H9 (cell line): Measurements from ENCODE around the gene OVOL2. TPM values are rescaled to one million over a fixed set of nuclear protein-coding genes. Genes with fewer than 3 reads are reported as not detected.

ENCODE experiments used
- DNase-seq: peaks from one replicate; pipeline ENCODE4 v3.0.0-alpha.2; 2017
- H2AFZ ChIP-seq: one replicate; pipeline ENCODE4 v1.6.1; 2013; ENCODE audit warnings: mild to moderate bottlenecking, low read length, control low read depth, moderate library complexity
- H2AK5ac ChIP-seq: 2 replicates; pipeline ENCODE4 v1.6.1; 2013; ENCODE audit warnings: low read length, control low read depth, mixed read lengths; ENCODE audit not compliant: insufficient read length
- H2BK120ac ChIP-seq: one replicate; pipeline ENCODE4 v1.6.1; 2013; ENCODE audit warnings: low read depth, mild to moderate bottlenecking, low read length, control low read depth, inconsistent platforms; ENCODE audit not compliant: poor library complexity, severe bottlenecking
- H2BK12ac ChIP-seq: 2 replicates; pipeline ENCODE4 v1.6.1; 2013; ENCODE audit warnings: low read length, control low read depth, mixed read lengths, low read depth; ENCODE audit not compliant: insufficient read length
- H2BK15ac ChIP-seq: 2 replicates; pipeline ENCODE4 v1.6.1; 2013; ENCODE audit warnings: low read depth, low read length, control low read depth
- H2BK20ac ChIP-seq: one replicate; pipeline ENCODE4 v1.6.1; 2013; ENCODE audit warnings: low read depth, mild to moderate bottlenecking, low read length, control low read depth, inconsistent platforms; ENCODE audit not compliant: poor library complexity, severe bottlenecking
- H2BK5ac ChIP-seq: 2 replicates; pipeline ENCODE4 v1.6.1; 2013; ENCODE audit warnings: low read length, control low read depth, mixed read lengths; ENCODE audit not compliant: insufficient read length
- H3K14ac ChIP-seq: 2 replicates; pipeline ENCODE4 v1.6.1; 2013; ENCODE audit warnings: low read length, control low read depth; ENCODE audit not compliant: insufficient read depth
- H3K18ac ChIP-seq: 2 replicates; pipeline ENCODE4 v1.6.1; 2013; ENCODE audit warnings: low read depth, mild to moderate bottlenecking, mixed read lengths, low read length, control low read depth; ENCODE audit not compliant: insufficient read length
- H3K23ac ChIP-seq: 2 replicates; pipeline ENCODE4 v1.6.1; 2013; ENCODE audit warnings: low read length, control low read depth, mixed read lengths, low read depth; ENCODE audit not compliant: insufficient read length
- H3K23me2 ChIP-seq: 2 replicates; pipeline ENCODE4 v1.6.1; 2013; ENCODE audit warnings: low read depth, mild to moderate bottlenecking, mixed read lengths, low read length, control low read depth; ENCODE audit not compliant: insufficient read length, poor library complexity, severe bottlenecking
- H3K27ac ChIP-seq: 2 replicates; pipeline ENCODE4 v1.5.1; 2013; ENCODE audit warnings: low read length, control low read depth, mixed read lengths, low read depth; ENCODE audit not compliant: insufficient read length
- H3K27me3 ChIP-seq: 2 replicates; pipeline ENCODE4 v1.6.1; 2013; ENCODE audit warnings: low read length, control low read depth, inconsistent platforms; ENCODE audit not compliant: insufficient read depth
- H3K4ac ChIP-seq: 2 replicates; pipeline ENCODE4 v1.6.1; 2013; ENCODE audit warnings: low read depth, mild to moderate bottlenecking, control low read depth, inconsistent platforms, low read length, moderate library complexity
- H3K4me1 ChIP-seq: 2 replicates; pipeline ENCODE4 v1.6.1; 2013; ENCODE audit warnings: low read length, control low read depth, inconsistent platforms; ENCODE audit not compliant: insufficient read depth
- H3K4me2 ChIP-seq: 2 replicates; pipeline ENCODE4 v1.6.1; 2013; ENCODE audit warnings: low read length, control low read depth, mixed read lengths; ENCODE audit not compliant: insufficient read length, insufficient read depth
- H3K56ac ChIP-seq: 2 replicates; pipeline ENCODE4 v1.6.1; 2013; ENCODE audit warnings: low read depth, mild to moderate bottlenecking, mixed read lengths, low read length, control low read depth; ENCODE audit not compliant: insufficient read length
- H3K79me1 ChIP-seq: 2 replicates; pipeline ENCODE4 v1.6.1; 2013; ENCODE audit warnings: low read depth, mild to moderate bottlenecking, moderate library complexity, low read length, control low read depth, inconsistent platforms; ENCODE audit not compliant: insufficient read depth, poor library complexity, severe bottlenecking
- H3K79me2 ChIP-seq: 2 replicates; pipeline ENCODE4 v1.6.1; 2013; ENCODE audit warnings: low read length, control low read depth, inconsistent platforms; ENCODE audit not compliant: insufficient read depth
- H3K9ac ChIP-seq: 2 replicates; pipeline ENCODE4 v1.6.1; 2013; ENCODE audit warnings: low read length, control low read depth, mixed read lengths; ENCODE audit not compliant: insufficient read length; ENCODE audit errors: extremely low read depth
- H3K9me3 ChIP-seq: one replicate; pipeline ENCODE4 v1.6.1; 2013; ENCODE audit warnings: low read depth, low read length, inconsistent platforms; ENCODE audit not compliant: control insufficient read depth
- H3T11ph ChIP-seq: one replicate; pipeline ENCODE4 v1.6.1; 2013; ENCODE audit warnings: mild to moderate bottlenecking, low read length, control low read depth, inconsistent platforms
- H4K20me1 ChIP-seq: one replicate; pipeline ENCODE4 v1.6.1; 2013; ENCODE audit not compliant: control insufficient read depth, insufficient read length, insufficient read depth
- H4K5ac ChIP-seq: 2 replicates; pipeline ENCODE4 v1.6.1; 2013; ENCODE audit warnings: low read depth, mild to moderate bottlenecking, mixed read lengths, low read length, control low read depth; ENCODE audit not compliant: insufficient read length
- H4K8ac ChIP-seq: replicated peaks from 2 replicates; pipeline ENCODE4 v1.6.1; 2013; ENCODE audit warnings: low read length, control low read depth, mixed read lengths, low read depth; ENCODE audit not compliant: insufficient read length
- H4K91ac ChIP-seq: 2 replicates; pipeline ENCODE4 v1.6.1; 2013; ENCODE audit warnings: low read depth, mild to moderate bottlenecking, moderate library complexity, mixed read lengths, low read length, control low read depth; ENCODE audit not compliant: insufficient read length
- H3K27ac Mint-ChIP-seq, 3 experiments: 2 replicates in 2 of 3; 3 replicates in 1 of 3; pipeline ENCODE4 v1.8.0; 2020 to 2021; ENCODE audit warnings: mixed read lengths in 3 of 3, mild to moderate bottlenecking in 1 of 3, moderate library complexity in 1 of 3
- H3K27me3 Mint-ChIP-seq: 2 replicates; pipeline ENCODE4 v1.8.0; 2021; ENCODE audit warnings: low read depth, mild to moderate bottlenecking, moderate library complexity, mixed read lengths
- H3K36me3 Mint-ChIP-seq, 3 experiments: 2 replicates in 2 of 3; 3 replicates in 1 of 3; pipeline ENCODE4 v1.8.0; 2020 to 2021; ENCODE audit warnings: low read depth in 3 of 3, mixed read lengths in 3 of 3; ENCODE audit not compliant: insufficient read depth in 1 of 3
- H3K4me1 Mint-ChIP-seq, 2 experiments: 2 replicates each; pipeline ENCODE4 v1.8.0; 2020; ENCODE audit warnings: mixed read lengths in 2 of 2
- H3K4me3 Mint-ChIP-seq, 2 experiments: 2 replicates in 1 of 2; 3 replicates in 1 of 2; pipeline ENCODE4 v1.8.0; 2020 to 2021; ENCODE audit warnings: mild to moderate bottlenecking in 2 of 2, mixed read lengths in 2 of 2, moderate library complexity in 1 of 2
- H3K9me3 Mint-ChIP-seq, 2 experiments: 2 replicates in 1 of 2; 3 replicates in 1 of 2; pipeline ENCODE4 v1.8.0; 2020; ENCODE audit warnings: mild to moderate bottlenecking in 2 of 2, mixed read lengths in 2 of 2, moderate library complexity in 1 of 2
- WGBS: extraction: QIAGEN DNeasy Blood & Tissue Kit; methylation state at CpG from one replicate; pipeline ENCODE4 v1.1.7; 2013; ENCODE audit warnings: missing lambda C conversion rate, low lambda C conversion rate, mixed read lengths; ENCODE audit not compliant: insufficient read length; ENCODE audit errors: extremely low coverage; 5-methylcytosine and 5-hydroxymethylcytosine counted together
- total RNA-seq: library from RNA; stranded (reverse); gene quantifications from 2 replicates; pipeline ENCODE4 v1.2.1, GENCODE V29; 2021
- TF ChIP-seq, protein P1 (sequence below): fragments of 200-600 bp; sonication (generic); conservative IDR thresholded peaks from 3 replicates; pipeline ENCODE4 v1.8.0; 2021; ENCODE audit warnings: antibody characterized with exemption, mild to moderate bottlenecking

OVOL2 gene
- total RNA-seq, 1 experiment from 2014 or later, result 5.8 TPM

DNA sequence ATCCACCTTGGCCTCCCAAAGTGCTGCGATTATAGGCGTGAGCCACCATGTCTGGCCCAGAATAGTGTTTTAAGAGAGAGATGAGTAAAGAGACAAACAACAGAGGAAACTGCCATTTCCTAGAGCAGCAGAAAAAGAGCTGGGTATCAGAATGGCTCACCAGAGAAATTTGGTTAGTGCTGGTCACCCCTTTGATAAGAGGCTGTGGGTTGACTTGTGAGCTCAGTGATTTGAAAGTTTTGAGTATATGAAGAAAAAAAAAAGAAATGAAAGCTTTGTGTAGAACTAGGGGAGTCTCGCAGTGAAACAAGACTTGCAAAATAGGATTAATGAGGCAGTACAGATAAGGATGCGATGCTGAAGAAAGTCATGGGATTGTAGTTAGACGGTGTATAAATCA lies 59.3 kb downstream of the OVOL2 start:
- H3K23ac ChIP-seq, result no peak overlapping the region
- peaks cover 11 to 14% of the 10 kb centered on the region in 2 experiments for H3K4me1 Mint-ChIP-seq
- H2AK5ac ChIP-seq, result no peak overlapping the region
- H3K9ac ChIP-seq, result no peak overlapping the region
- TF ChIP-seq, protein P1, sequence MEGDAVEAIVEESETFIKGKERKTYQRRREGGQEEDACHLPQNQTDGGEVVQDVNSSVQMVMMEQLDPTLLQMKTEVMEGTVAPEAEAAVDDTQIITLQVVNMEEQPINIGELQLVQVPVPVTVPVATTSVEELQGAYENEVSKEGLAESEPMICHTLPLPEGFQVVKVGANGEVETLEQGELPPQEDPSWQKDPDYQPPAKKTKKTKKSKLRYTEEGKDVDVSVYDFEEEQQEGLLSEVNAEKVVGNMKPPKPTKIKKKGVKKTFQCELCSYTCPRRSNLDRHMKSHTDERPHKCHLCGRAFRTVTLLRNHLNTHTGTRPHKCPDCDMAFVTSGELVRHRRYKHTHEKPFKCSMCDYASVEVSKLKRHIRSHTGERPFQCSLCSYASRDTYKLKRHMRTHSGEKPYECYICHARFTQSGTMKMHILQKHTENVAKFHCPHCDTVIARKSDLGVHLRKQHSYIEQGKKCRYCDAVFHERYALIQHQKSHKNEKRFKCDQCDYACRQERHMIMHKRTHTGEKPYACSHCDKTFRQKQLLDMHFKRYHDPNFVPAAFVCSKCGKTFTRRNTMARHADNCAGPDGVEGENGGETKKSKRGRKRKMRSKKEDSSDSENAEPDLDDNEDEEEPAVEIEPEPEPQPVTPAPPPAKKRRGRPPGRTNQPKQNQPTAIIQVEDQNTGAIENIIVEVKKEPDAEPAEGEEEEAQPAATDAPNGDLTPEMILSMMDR, result no peak
- no CpG with 5 or more reads among the region's 5 CpGs for WGBS
- no peak for DNase-seq
- no peaks in the 10 kb centered on the region for H3K9me3 Mint-ChIP-seq
- H2AFZ ChIP-seq, result no peak overlapping the region
- no peaks in the 10 kb centered on the region for H3K23me2 ChIP-seq
- H2BK12ac ChIP-seq, result no peak overlapping the region
- no peak overlapping the region for H4K91ac ChIP-seq
- no peak overlapping the region for H3K14ac ChIP-seq
- H4K5ac ChIP-seq, result no peak overlapping the region
- no peaks in the 10 kb centered on the region for H3K79me1 ChIP-seq
- no peak overlapping the region for H3K27ac Mint-ChIP-seq
- H4K8ac ChIP-seq, result no peak overlapping the region
- no peak overlapping the region for H2BK5ac ChIP-seq
- no peak overlapping the region for H2BK120ac ChIP-seq
- H3K27me3 Mint-ChIP-seq, result no peaks in the 10 kb centered on the region
- no peak overlapping the region for H3K4me3 Mint-ChIP-seq
- H3K4me2 ChIP-seq, result no peak overlapping the region
- no peak overlapping the region for H3K56ac ChIP-seq
- H4K20me1 ChIP-seq, result no peaks in the 10 kb centered on the region
- H2BK20ac ChIP-seq, result no peak overlapping the region
- H3T11ph ChIP-seq, result no peak overlapping the region
- no peak overlapping the region for H3K18ac ChIP-seq
- no peak overlapping the region for H3K27ac ChIP-seq
- H3K4me1 ChIP-seq, result no peaks in the 10 kb centered on the region
- no peaks in the 10 kb centered on the region for H3K27me3 ChIP-seq
- H3K79me2 ChIP-seq, result no peaks in the 10 kb centered on the region
- H3K4ac ChIP-seq, result no peak overlapping the region
- no peaks in the 10 kb centered on the region for H3K9me3 ChIP-seq
- no peaks in the 10 kb centered on the region for H3K36me3 Mint-ChIP-seq
- H2BK15ac ChIP-seq, result no peak overlapping the region
